ENCODE data around the gene C17orf100. TPM values are rescaled to one million over a fixed set of nuclear protein-coding genes. Genes with fewer than 3 reads are reported as not detected.

Gene C17orf100
- total and polyA plus RNA-seq, 2 of the 13 experiments (the other 11 are each of a cell fraction or from before 2014, with no cell fraction given), result 3.6 to 8.7 TPM

DNA sequence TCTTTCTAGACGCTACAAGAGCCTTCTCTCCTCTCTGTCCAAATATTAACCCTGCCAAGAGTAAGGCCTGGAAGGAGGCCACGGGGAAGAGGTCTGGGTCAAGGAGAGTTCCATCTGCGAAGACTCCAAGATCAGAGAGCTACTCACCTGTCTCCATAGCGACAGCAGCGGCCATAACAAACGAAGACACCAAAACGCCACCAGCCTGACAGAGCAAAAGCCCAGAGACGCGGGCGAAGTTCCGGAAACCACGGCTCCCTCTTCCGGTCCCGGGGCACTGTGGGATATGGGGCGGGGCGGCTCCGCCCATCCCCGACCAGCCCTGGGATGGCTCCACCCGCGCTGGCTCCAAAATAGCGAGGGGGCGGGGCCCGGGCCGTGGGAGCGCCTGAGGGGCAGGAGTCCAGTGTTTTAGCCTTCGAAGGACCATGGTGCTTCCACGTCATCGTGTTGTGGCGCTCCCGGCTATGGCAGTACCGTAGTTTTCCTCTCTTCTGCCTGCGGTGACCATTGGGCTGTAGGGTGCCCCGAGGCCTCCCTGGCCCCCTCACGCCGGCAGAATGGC lies at the start of gene C17orf100, which contains the start of gene MED31 (continued):
- TF ChIP-seq, protein P1, sequence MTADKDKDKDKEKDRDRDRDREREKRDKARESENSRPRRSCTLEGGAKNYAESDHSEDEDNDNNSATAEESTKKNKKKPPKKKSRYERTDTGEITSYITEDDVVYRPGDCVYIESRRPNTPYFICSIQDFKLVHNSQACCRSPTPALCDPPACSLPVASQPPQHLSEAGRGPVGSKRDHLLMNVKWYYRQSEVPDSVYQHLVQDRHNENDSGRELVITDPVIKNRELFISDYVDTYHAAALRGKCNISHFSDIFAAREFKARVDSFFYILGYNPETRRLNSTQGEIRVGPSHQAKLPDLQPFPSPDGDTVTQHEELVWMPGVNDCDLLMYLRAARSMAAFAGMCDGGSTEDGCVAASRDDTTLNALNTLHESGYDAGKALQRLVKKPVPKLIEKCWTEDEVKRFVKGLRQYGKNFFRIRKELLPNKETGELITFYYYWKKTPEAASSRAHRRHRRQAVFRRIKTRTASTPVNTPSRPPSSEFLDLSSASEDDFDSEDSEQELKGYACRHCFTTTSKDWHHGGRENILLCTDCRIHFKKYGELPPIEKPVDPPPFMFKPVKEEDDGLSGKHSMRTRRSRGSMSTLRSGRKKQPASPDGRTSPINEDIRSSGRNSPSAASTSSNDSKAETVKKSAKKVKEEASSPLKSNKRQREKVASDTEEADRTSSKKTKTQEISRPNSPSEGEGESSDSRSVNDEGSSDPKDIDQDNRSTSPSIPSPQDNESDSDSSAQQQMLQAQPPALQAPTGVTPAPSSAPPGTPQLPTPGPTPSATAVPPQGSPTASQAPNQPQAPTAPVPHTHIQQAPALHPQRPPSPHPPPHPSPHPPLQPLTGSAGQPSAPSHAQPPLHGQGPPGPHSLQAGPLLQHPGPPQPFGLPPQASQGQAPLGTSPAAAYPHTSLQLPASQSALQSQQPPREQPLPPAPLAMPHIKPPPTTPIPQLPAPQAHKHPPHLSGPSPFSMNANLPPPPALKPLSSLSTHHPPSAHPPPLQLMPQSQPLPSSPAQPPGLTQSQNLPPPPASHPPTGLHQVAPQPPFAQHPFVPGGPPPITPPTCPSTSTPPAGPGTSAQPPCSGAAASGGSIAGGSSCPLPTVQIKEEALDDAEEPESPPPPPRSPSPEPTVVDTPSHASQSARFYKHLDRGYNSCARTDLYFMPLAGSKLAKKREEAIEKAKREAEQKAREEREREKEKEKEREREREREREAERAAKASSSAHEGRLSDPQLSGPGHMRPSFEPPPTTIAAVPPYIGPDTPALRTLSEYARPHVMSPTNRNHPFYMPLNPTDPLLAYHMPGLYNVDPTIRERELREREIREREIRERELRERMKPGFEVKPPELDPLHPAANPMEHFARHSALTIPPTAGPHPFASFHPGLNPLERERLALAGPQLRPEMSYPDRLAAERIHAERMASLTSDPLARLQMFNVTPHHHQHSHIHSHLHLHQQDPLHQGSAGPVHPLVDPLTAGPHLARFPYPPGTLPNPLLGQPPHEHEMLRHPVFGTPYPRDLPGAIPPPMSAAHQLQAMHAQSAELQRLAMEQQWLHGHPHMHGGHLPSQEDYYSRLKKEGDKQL (CRISPR knock-in tag; IDR thresholded peaks at IDR 0.05; ENCODE audit: low read depth), result no peak
- TF ChIP-seq ZNF17 (CRISPR knock-in tag; IDR thresholded peaks at IDR 0.05), result no peak
- TF ChIP-seq CCAR2 (optimal IDR thresholded peaks at IDR 0.05; ENCODE audit: low read depth, low read length), result no peak
- no peak for TF ChIP-seq RORA (CRISPR knock-in tag; IDR thresholded peaks at IDR 0.05)
- no peak for TF ChIP-seq EED (CRISPR knock-in tag; IDR thresholded peaks at IDR 0.05)
- TF ChIP-seq KAT2B (IDR thresholded peaks at IDR 0.05; ENCODE audit: borderline replicate concordance, low read depth, low read length), result no peak
- no peak for TF ChIP-seq ZNF20 (CRISPR knock-in tag; IDR thresholded peaks at IDR 0.05)
- TF ChIP-seq ZNF460 (CRISPR knock-in tag; IDR thresholded peaks at IDR 0.05; ENCODE audit: borderline replicate concordance), result no peak
- TF ChIP-seq TBX2 (CRISPR knock-in tag; IDR thresholded peaks at IDR 0.05; ENCODE audit: borderline replicate concordance), result no peak
- no peak; the same call in 1 of the 2 replicates for TF ChIP-seq ZNF234 (CRISPR knock-in tag; conservative IDR thresholded peaks at IDR 0.05)
- no peak for TF ChIP-seq ZNF337 (CRISPR knock-in tag; IDR thresholded peaks at IDR 0.05; ENCODE audit: borderline replicate concordance, low read depth)
- TF ChIP-seq CCDC6 (CRISPR knock-in tag; IDR thresholded peaks at IDR 0.05), result peak; percentile 34; the same call in 1 of the 2 replicates
- TF ChIP-seq, protein P2, sequence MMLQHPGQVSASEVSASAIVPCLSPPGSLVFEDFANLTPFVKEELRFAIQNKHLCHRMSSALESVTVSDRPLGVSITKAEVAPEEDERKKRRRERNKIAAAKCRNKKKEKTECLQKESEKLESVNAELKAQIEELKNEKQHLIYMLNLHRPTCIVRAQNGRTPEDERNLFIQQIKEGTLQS (CRISPR knock-in tag; IDR thresholded peaks at IDR 0.05), result no peak
- peak; percentile 33 for TF ChIP-seq XRCC5 (optimal IDR thresholded peaks at IDR 0.05; ENCODE audit: low read length)
- TF ChIP-seq PLRG1 (conservative IDR thresholded peaks at IDR 0.05), result no peak
- TF ChIP-seq, protein P3, sequence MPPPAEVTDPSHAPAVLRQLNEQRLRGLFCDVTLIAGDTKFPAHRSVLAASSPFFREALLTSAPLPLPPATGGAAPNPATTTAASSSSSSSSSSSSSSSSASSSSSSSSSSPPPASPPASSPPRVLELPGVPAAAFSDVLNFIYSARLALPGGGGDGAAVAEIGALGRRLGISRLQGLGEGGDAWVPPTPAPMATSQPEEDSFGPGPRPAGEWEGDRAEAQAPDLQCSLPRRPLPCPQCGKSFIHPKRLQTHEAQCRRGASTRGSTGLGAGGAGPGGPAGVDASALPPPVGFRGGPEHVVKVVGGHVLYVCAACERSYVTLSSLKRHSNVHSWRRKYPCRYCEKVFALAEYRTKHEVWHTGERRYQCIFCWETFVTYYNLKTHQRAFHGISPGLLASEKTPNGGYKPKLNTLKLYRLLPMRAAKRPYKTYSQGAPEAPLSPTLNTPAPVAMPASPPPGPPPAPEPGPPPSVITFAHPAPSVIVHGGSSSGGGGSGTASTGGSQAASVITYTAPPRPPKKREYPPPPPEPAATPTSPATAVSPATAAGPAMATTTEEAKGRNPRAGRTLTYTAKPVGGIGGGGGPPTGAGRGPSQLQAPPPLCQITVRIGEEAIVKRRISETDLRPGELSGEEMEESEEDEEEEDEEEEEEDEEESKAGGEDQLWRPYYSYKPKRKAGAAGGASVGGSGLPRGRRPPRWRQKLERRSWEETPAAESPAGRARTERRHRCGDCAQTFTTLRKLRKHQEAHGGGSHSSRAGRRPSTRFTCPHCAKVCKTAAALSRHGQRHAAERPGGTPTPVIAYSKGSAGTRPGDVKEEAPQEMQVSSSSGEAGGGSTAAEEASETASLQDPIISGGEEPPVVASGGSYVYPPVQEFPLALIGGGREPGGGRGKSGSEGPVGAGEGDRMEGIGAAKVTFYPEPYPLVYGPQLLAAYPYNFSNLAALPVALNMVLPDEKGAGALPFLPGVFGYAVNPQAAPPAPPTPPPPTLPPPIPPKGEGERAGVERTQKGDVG (CRISPR knock-in tag; IDR thresholded peaks at IDR 0.05; ENCODE audit: borderline replicate concordance), result no peak
- peak in 1 of 2 experiments; percentile 50; a peak in 1 of 4 replicates for TF ChIP-seq NR2F1 (CRISPR knock-in tag; IDR thresholded peaks at IDR 0.05)
- TF ChIP-seq ZNF790 (CRISPR knock-in tag; IDR thresholded peaks at IDR 0.05; ENCODE audit: borderline replicate concordance), result no peak
